HepG2 (cell line): ENCODE measurements around the gene CYB561. TPM values are rescaled to one million over a fixed set of nuclear protein-coding genes. Genes with fewer than 3 reads are reported as not detected.

Experiments used
- HCFC1 ChIP-seq: fragments of 150-350 bp; IDR thresholded peaks from 2 replicates; pipeline ENCODE4 v1.6.1; 2014; ENCODE audit warnings: low read depth, low read length
- ZNF746 ChIP-seq: sonication (generic); formaldehyde crosslinking; IDR thresholded peaks from 2 replicates; pipeline ENCODE4 v1.8.0; 2022; ENCODE audit warnings: mild to moderate bottlenecking, missing genetic modification reagents
- polyA plus RNA-seq, 8 experiments: library from polyadenylated mRNA; depleted of rRNA in 3 of 8; stranded (reverse) in 7 of 8; unstranded in 1 of 8; fragments of >200 nt; fragmentation: Illumina TruSeq in 4 of 8; extraction: Trizol in 4 of 8; gene quantifications; 2 replicates each; pipeline versions ENCODE4 v1.2.1 to v1.2.3, GENCODE V29; 2011 to 2016; ENCODE audit warnings: low read depth in 4 of 8, missing spikeins in 1 of 8, mixed read lengths in 1 of 8; ENCODE audit not compliant: insufficient read depth in 1 of 8
- total RNA-seq, 5 experiments: library from RNA; depleted of rRNA; stranded (reverse); fragments of >200 nt; fragmentation: Illumina TruSeq; extraction: Trizol; gene quantifications; 2 replicates each; pipeline ENCODE4 v1.2.3, GENCODE V29; 2016; ENCODE audit warnings: low read depth in 1 of 5
- TF ChIP-seq, protein P1 (sequence below): IDR thresholded peaks from 2 replicates; pipeline ENCODE4 v1.4.0; 2020; ENCODE audit warnings: mild to moderate bottlenecking, missing genetic modification reagents
- TF ChIP-seq, protein P2 (sequence below): sonication (generic); formaldehyde crosslinking; IDR thresholded peaks from 2 replicates; pipeline ENCODE4 v1.4.0; 2020; ENCODE audit warnings: missing genetic modification reagents, borderline replicate concordance

CYB561 gene
- total and polyA plus RNA-seq, 2 of the 13 experiments (the other 11 are each of a cell fraction or from before 2014, with no cell fraction given), result 1.5 to 6.7 TPM

DNA sequence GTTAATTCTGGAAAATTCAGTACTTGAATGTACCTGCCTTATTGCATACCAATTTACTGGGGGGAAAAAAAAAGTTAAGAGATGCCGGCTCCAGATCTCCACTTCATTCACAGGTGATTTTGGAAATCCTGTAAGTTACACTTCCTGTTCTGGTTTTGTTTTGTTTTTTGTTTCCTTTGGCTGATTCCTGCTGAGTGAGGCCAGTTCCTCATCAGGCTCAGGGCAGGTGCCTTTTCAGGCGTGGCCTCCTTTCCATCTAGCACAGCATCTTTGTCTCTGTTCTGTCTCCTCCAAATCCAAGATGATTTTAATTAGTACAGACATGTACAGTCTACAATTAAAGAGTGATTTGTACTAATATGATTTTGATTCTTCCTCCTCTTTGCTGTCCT, 19.2 kb downstream of the CYB561 start (continued):
- TF ChIP-seq, protein P1, sequence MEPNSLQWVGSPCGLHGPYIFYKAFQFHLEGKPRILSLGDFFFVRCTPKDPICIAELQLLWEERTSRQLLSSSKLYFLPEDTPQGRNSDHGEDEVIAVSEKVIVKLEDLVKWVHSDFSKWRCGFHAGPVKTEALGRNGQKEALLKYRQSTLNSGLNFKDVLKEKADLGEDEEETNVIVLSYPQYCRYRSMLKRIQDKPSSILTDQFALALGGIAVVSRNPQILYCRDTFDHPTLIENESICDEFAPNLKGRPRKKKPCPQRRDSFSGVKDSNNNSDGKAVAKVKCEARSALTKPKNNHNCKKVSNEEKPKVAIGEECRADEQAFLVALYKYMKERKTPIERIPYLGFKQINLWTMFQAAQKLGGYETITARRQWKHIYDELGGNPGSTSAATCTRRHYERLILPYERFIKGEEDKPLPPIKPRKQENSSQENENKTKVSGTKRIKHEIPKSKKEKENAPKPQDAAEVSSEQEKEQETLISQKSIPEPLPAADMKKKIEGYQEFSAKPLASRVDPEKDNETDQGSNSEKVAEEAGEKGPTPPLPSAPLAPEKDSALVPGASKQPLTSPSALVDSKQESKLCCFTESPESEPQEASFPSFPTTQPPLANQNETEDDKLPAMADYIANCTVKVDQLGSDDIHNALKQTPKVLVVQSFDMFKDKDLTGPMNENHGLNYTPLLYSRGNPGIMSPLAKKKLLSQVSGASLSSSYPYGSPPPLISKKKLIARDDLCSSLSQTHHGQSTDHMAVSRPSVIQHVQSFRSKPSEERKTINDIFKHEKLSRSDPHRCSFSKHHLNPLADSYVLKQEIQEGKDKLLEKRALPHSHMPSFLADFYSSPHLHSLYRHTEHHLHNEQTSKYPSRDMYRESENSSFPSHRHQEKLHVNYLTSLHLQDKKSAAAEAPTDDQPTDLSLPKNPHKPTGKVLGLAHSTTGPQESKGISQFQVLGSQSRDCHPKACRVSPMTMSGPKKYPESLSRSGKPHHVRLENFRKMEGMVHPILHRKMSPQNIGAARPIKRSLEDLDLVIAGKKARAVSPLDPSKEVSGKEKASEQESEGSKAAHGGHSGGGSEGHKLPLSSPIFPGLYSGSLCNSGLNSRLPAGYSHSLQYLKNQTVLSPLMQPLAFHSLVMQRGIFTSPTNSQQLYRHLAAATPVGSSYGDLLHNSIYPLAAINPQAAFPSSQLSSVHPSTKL, result no peak
- TF ChIP-seq, protein P2, sequence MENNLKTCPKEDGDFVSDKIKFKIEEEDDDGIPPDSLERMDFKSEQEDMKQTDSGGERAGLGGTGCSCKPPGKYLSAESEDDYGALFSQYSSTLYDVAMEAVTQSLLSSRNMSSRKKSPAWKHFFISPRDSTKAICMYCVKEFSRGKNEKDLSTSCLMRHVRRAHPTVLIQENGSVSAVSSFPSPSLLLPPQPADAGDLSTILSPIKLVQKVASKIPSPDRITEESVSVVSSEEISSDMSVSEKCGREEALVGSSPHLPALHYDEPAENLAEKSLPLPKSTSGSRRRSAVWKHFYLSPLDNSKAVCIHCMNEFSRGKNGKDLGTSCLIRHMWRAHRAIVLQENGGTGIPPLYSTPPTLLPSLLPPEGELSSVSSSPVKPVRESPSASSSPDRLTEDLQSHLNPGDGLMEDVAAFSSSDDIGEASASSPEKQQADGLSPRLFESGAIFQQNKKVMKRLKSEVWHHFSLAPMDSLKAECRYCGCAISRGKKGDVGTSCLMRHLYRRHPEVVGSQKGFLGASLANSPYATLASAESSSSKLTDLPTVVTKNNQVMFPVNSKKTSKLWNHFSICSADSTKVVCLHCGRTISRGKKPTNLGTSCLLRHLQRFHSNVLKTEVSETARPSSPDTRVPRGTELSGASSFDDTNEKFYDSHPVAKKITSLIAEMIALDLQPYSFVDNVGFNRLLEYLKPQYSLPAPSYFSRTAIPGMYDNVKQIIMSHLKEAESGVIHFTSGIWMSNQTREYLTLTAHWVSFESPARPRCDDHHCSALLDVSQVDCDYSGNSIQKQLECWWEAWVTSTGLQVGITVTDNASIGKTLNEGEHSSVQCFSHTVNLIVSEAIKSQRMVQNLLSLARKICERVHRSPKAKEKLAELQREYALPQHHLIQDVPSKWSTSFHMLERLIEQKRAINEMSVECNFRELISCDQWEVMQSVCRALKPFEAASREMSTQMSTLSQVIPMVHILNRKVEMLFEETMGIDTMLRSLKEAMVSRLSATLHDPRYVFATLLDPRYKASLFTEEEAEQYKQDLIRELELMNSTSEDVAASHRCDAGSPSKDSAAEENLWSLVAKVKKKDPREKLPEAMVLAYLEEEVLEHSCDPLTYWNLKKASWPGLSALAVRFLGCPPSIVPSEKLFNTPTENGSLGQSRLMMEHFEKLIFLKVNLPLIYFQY, result no peak
- TF ChIP-seq HCFC1, result no peak
- TF ChIP-seq ZNF746 (CRISPR knock-in tag), result no peak
